ENCODE measurements around the gene NRXN3. TPM values are rescaled to one million over a fixed set of nuclear protein-coding genes. Genes with fewer than 3 reads are reported as not detected.

NRXN3 gene
- total and polyA plus RNA-seq, 2 experiments from 2014 or later = 5.7 to 7.1 TPM

DNA sequence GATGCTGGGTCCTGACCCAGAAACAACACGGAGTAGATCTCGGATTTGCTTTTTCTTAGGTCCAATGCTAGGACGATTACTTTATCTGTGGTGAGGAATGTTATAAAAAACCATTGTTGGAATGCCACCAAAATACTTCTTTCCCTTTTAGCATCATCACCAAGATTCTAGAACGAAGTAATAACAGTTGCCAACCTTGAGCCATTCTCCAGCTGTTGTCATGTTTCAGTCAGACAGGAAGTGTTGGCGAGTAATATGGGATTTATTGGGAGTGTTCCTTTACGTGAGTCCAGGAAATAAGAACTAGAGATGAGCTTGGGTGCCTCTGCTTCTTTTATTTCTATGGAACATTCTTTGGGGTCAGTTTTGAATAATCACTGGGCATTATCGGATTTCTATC, 1148.2 kb downstream of the NRXN3 start:
- no peak overlapping the region for H3K4me2 ChIP-seq
- no peak for TF ChIP-seq EZH2 (IDR thresholded peaks at IDR 0.05; ENCODE audit: borderline replicate concordance)
- no peak for TF ChIP-seq CTCF (IDR thresholded peaks at IDR 0.05; ENCODE audit: poor library complexity)
- no peak for TF ChIP-seq EZH2phosphoT487 (IDR thresholded peaks at IDR 0.05; ENCODE audit: low read depth, severe bottlenecking, unreplicated experiment)
- 84% methylated on average over 7 of the region's 7 CpGs for WGBS (ENCODE audit: low lambda C conversion rate, missing lambda C conversion rate)

GRCh38 chr14:79320561-79320960, 1150.4 kb downstream of the NRXN3 start:
- Histone ChIP-seq H4K20me1 (ENCODE audit: insufficient read depth, poor library complexity, severe bottlenecking) (no peaks in the 10 kb centered on the region), H3K9me2 (replicated peaks; ENCODE audit: insufficient read depth) (no peaks in the 10 kb centered on the region), H2AFZ (no peak overlapping the region), H3K9me3 (ENCODE audit: low read depth) (no peaks in the 10 kb centered on the region), H3K4me1 (ENCODE audit: insufficient read depth) (peaks cover 7% of the 10 kb centered on the region), H3K4me3 (no peak overlapping the region), H3K27ac (no peak overlapping the region), H3K4me2 (no peak overlapping the region), H3K27me3 (no peaks in the 10 kb centered on the region), H3K79me2 (no peaks in the 10 kb centered on the region), H3K36me3 (replicated peaks; ENCODE audit: insufficient read depth, low read depth) (no peaks in the 10 kb centered on the region)
- no peak for DNase-seq (ENCODE audit: low spot score)
- TF ChIP-seq EZH2phosphoT487 (IDR thresholded peaks at IDR 0.05; ENCODE audit: low read depth, severe bottlenecking, unreplicated experiment) (no peak), CTCF (IDR thresholded peaks at IDR 0.05; ENCODE audit: poor library complexity) (no peak), EZH2 (IDR thresholded peaks at IDR 0.05; ENCODE audit: borderline replicate concordance) (no peak)
- 71% methylated on average over 1 of the region's 1 CpG for WGBS (ENCODE audit: low lambda C conversion rate, missing lambda C conversion rate)

More for the DNA sequence above, 1148.2 kb downstream of the NRXN3 start:
- Histone ChIP-seq H4K20me1 (ENCODE audit: insufficient read depth, poor library complexity, severe bottlenecking) (no peaks in the 10 kb centered on the region), H3K79me2 (no peaks in the 10 kb centered on the region), H3K4me1 (ENCODE audit: insufficient read depth) (no peaks in the 10 kb centered on the region), H3K36me3 (replicated peaks; ENCODE audit: insufficient read depth, low read depth) (no peaks in the 10 kb centered on the region), H3K9me2 (replicated peaks; ENCODE audit: insufficient read depth) (no peaks in the 10 kb centered on the region), H3K4me3 (no peak overlapping the region), H3K27ac (no peak overlapping the region), H2AFZ (no peak overlapping the region), H3K9me3 (ENCODE audit: low read depth) (no peaks in the 10 kb centered on the region), H3K27me3 (no peaks in the 10 kb centered on the region)
- DNase-seq (ENCODE audit: low spot score) = no peak

- no peak overlapping the region for H3K4me3 ChIP-seq
- H3K9me2 ChIP-seq (replicated peaks; ENCODE audit: insufficient read depth) = no peaks in the 10 kb centered on the region
- no peak overlapping the region for H3K4me2 ChIP-seq
- no peaks in the 10 kb centered on the region for H3K79me2 ChIP-seq
- TF ChIP-seq CTCF (IDR thresholded peaks at IDR 0.05; ENCODE audit: poor library complexity) (no peak), EZH2phosphoT487 (IDR thresholded peaks at IDR 0.05; ENCODE audit: low read depth, severe bottlenecking, unreplicated experiment) (no peak), EZH2 (IDR thresholded peaks at IDR 0.05; ENCODE audit: borderline replicate concordance) (no peak)
- no peaks in the 10 kb centered on the region for H3K27me3 ChIP-seq
- H3K4me1 ChIP-seq (ENCODE audit: insufficient read depth) = peaks cover 7% of the 10 kb centered on the region
- no peaks in the 10 kb centered on the region for H3K9me3 ChIP-seq (ENCODE audit: low read depth)
- no peak overlapping the region for H2AFZ ChIP-seq
- no peak for DNase-seq (ENCODE audit: low spot score)
- no peaks in the 10 kb centered on the region for H4K20me1 ChIP-seq (ENCODE audit: insufficient read depth, poor library complexity, severe bottlenecking)
- H3K27ac ChIP-seq = no peak overlapping the region
- H3K36me3 ChIP-seq (replicated peaks; ENCODE audit: insufficient read depth, low read depth) = no peaks in the 10 kb centered on the region
These were observed 1150.9 kb downstream of the NRXN3 start for GRCh38 chr14:79321070-79321469.

DNA sequence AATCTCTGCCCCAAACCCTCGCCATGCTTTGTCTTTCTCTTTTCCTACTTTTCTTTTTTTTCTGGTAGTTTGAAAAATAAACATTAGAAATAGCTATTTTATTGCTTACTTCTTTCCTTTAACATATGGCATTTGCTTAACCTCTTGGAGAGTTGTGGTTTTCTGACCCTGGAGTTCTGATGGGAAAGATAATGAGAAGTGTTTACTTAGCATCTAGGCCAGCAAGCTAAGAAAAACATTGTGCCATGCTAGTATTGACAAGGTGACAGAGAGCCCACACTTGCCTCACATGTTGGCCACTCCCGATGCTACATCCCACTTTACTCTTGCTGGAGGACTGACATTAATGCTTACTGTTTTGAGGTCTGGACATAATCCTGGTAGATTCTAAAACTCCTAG, 1154.9 kb downstream of the NRXN3 start:
- peak overlapping the region; percentile 0 for H3K4me2 ChIP-seq
- H3K79me2 ChIP-seq = no peaks in the 10 kb centered on the region
- H4K20me1 ChIP-seq (ENCODE audit: insufficient read depth, poor library complexity, severe bottlenecking) = no peaks in the 10 kb centered on the region
- no peak for DNase-seq (ENCODE audit: low spot score)
- no peaks in the 10 kb centered on the region for H3K9me3 ChIP-seq (ENCODE audit: low read depth)
- H3K27me3 ChIP-seq = no peaks in the 10 kb centered on the region
- 41% methylated on average over 2 of the region's 2 CpGs for WGBS (ENCODE audit: low lambda C conversion rate, missing lambda C conversion rate)
- no peak overlapping the region for H3K27ac ChIP-seq
- no peak overlapping the region for H3K4me3 ChIP-seq
- H2AFZ ChIP-seq = no peak overlapping the region
- TF ChIP-seq CTCF (IDR thresholded peaks at IDR 0.05; ENCODE audit: poor library complexity) = no peak
- TF ChIP-seq EZH2 (IDR thresholded peaks at IDR 0.05; ENCODE audit: borderline replicate concordance) = no peak
- no peak for TF ChIP-seq EZH2phosphoT487 (IDR thresholded peaks at IDR 0.05; ENCODE audit: low read depth, severe bottlenecking, unreplicated experiment)
- H3K9me2 ChIP-seq (replicated peaks; ENCODE audit: insufficient read depth) = no peaks in the 10 kb centered on the region
- H3K4me1 ChIP-seq (ENCODE audit: insufficient read depth) = peaks cover 7% of the 10 kb centered on the region
- H3K36me3 ChIP-seq (replicated peaks; ENCODE audit: insufficient read depth, low read depth) = no peaks in the 10 kb centered on the region
